HCT116 (cell line): ENCODE results near the gene RAPGEF1. TPM values are rescaled to one million over a fixed set of nuclear protein-coding genes. Genes with fewer than 3 reads are reported as not detected.

ENCODE experiments used
- ATAC-seq: fragments of 200-7000 bp; cut with Tn5 transposase; 2 replicates; pipeline ENCODE4 v1.9.1; 2020; ENCODE audit warnings: mild to moderate bottlenecking, moderate library complexity
- BruUV-seq: library from RNA; stranded (reverse); fragments of 400-500 nt; replicated peaks from 2 replicates; lab custom pipeline; 2021; lab: Mats Ljungman, UMichigan
- CTCF ChIA-PET: fragments of 300-600 bp; sonication (Branson Sonifier 250); formaldehyde crosslinking; loops from one replicate; lab custom pipeline; 2021; ENCODE audit warnings: antibody characterized with exemption; lab: Charles Lee
- POLR2A ChIA-PET: fragments of 300-600, 350-600 bp; sonication (Branson Sonifier 250); formaldehyde crosslinking; loops from one replicate; lab custom pipeline; 2021; ENCODE audit warnings: antibody characterized with exemption; lab: Charles Lee
- RAD21 ChIA-PET, 2 experiments: fragments of 300-600 bp; sonication (Branson Sonifier 250); formaldehyde crosslinking; loops; one replicate each; lab custom pipeline; 2023; ENCODE audit warnings: low total read pairs in 2 of 2; ENCODE audit not compliant: uncharacterized antibody in 2 of 2, unreplicated experiment in 2 of 2, low non-redundant PET in 1 of 2; lab: Charles Lee
- DNase-seq: peaks from one replicate; pipeline ENCODE4 v3.0.0-alpha.2; 2010; ENCODE audit warnings: low read depth, low spot score
- H2AFZ ChIP-seq: fragments of 200-600 bp; shearing (Covaris generic), sonication (generic); 2 replicates; pipeline ENCODE4 v1.6.1; 2017; ENCODE audit warnings: low read depth, mixed run types, mixed read lengths, antibody characterized with exemption, low read length; ENCODE audit not compliant: poor library complexity, severe bottlenecking
- H3K27ac ChIP-seq: 2 replicates; pipeline ENCODE4 v1.5.1; 2012; ENCODE audit warnings: low read depth, low read length
- H3K27me3 ChIP-seq: fragments of 200-600 bp; sonication (generic); 2 replicates; pipeline ENCODE4 v1.6.1; 2016; ENCODE audit warnings: mixed run types, low read length, mixed read lengths; ENCODE audit not compliant: insufficient read depth
- H3K36me3 ChIP-seq, 2 experiments: fragments of 200-500 bp in 1 of 2; fragments of 200-600 bp in 1 of 2; sonication (Bioruptor generic) in 1 of 2; sonication (generic) in 1 of 2; 2 replicates each; pipeline versions ENCODE4 v1.5.1 to v1.6.1; 2014 to 2016; ENCODE audit warnings: low read length in 2 of 2, inconsistent platforms in 1 of 2, mixed read lengths in 1 of 2, mixed run types in 1 of 2; ENCODE audit not compliant: insufficient read depth in 2 of 2, control insufficient read depth in 1 of 2
- H3K4me1 ChIP-seq, 2 experiments: fragments of 200-600 bp in 1 of 2; sonication (generic) in 1 of 2; 2 replicates each; pipeline versions ENCODE4 v1.5.1 to v1.6.1; 2012 to 2017; ENCODE audit warnings: low read length in 2 of 2, inconsistent platforms in 1 of 2, mild to moderate bottlenecking in 1 of 2, mixed read lengths in 1 of 2, mixed run types in 1 of 2, moderate library complexity in 1 of 2; ENCODE audit not compliant: insufficient read depth in 2 of 2, control insufficient read depth in 1 of 2
- H3K4me2 ChIP-seq: fragments of 200-600 bp; sonication (generic); 2 replicates; pipeline ENCODE4 v1.6.1; 2017; ENCODE audit warnings: mixed run types, low read length, mixed read lengths
- H3K4me3 ChIP-seq, 2 experiments: fragments of 200-600 bp in 1 of 2; sonication (generic) in 1 of 2; replicated peaks in 1 of 2; 2 replicates each; pipeline ENCODE4 v1.5.1; 2011 to 2016; ENCODE audit warnings: low read length in 2 of 2, control low read depth in 1 of 2, low read depth in 1 of 2, mild to moderate bottlenecking in 1 of 2, mixed read lengths in 1 of 2, mixed run types in 1 of 2
- H3K79me2 ChIP-seq: fragments of 200-600 bp; sonication (generic); 2 replicates; pipeline ENCODE4 v1.6.1; 2017; ENCODE audit warnings: mild to moderate bottlenecking, mixed run types, low read length, moderate library complexity, mixed read lengths; ENCODE audit not compliant: insufficient read depth
- H3K9ac ChIP-seq: fragments of 200-600 bp; sonication (generic); 2 replicates; pipeline ENCODE4 v1.6.1; 2016; ENCODE audit warnings: low read length, mixed read lengths
- H3K9me2 ChIP-seq: fragments of 200-600 bp; sonication (generic), shearing (Covaris generic); 2 replicates; pipeline ENCODE4 v1.6.1; 2017; ENCODE audit warnings: mixed run types, mild to moderate bottlenecking, moderate library complexity; ENCODE audit not compliant: insufficient read depth
- H3K9me3 ChIP-seq, 2 experiments: fragments of 200-500 bp in 1 of 2; fragments of 200-600 bp in 1 of 2; sonication (Bioruptor generic) in 1 of 2; sonication (generic) in 1 of 2; 2 replicates each; pipeline ENCODE4 v1.6.1; 2014 to 2017; ENCODE audit warnings: low read length in 2 of 2, mixed read lengths in 2 of 2, inconsistent platforms in 1 of 2, low read depth in 1 of 2, mild to moderate bottlenecking in 1 of 2, mixed run types in 1 of 2, moderate library complexity in 1 of 2; ENCODE audit not compliant: control insufficient read depth in 1 of 2, insufficient read depth in 1 of 2
- H4K20me1 ChIP-seq: fragments of 200-600 bp; sonication (generic), shearing (Covaris generic); 2 replicates; pipeline ENCODE4 v1.6.1; 2017; ENCODE audit warnings: mixed run types, mild to moderate bottlenecking, moderate library complexity; ENCODE audit not compliant: insufficient read depth
- CBX3 ChIP-seq: IDR thresholded peaks from 2 replicates; pipeline ENCODE4 v1.6.1; 2012; ENCODE audit warnings: low read depth
- ELF1 ChIP-seq: IDR thresholded peaks from 2 replicates; pipeline ENCODE4 v1.6.1; 2012; ENCODE audit warnings: low read depth, borderline replicate concordance
- FOSL1 ChIP-seq: IDR thresholded peaks from 2 replicates; pipeline ENCODE4 v1.6.1; 2012; ENCODE audit warnings: low read depth
- MAX ChIP-seq: IDR thresholded peaks from 2 replicates; pipeline ENCODE4 v1.6.1; 2012
- POLR2AphosphoS5 ChIP-seq: IDR thresholded peaks from 2 replicates; pipeline ENCODE4 v1.6.1; 2011; ENCODE audit warnings: mild to moderate bottlenecking, low read depth, low read length, moderate library complexity
- RAD21 ChIP-seq: IDR thresholded peaks from 2 replicates; pipeline ENCODE4 v1.6.1; 2012; ENCODE audit warnings: low read depth, mild to moderate bottlenecking
- SIN3A ChIP-seq: IDR thresholded peaks from 2 replicates; pipeline ENCODE4 v1.6.1; 2012; ENCODE audit warnings: low read depth
- TCF7L2 ChIP-seq: IDR thresholded peaks from 2 replicates; pipeline ENCODE4 v1.7.0; 2011; ENCODE audit warnings: borderline replicate concordance, inconsistent platforms; ENCODE audit not compliant: insufficient read depth, insufficient read length; ENCODE audit errors: extremely low read depth
- ZFX ChIP-seq: fragments of 450-650 bp; IDR thresholded peaks from 2 replicates; pipeline ENCODE4 v1.6.1; 2017
- intact Hi-C: fragments of 100-400 bp; cut with micrococcal nuclease; formaldehyde crosslinking; loops from 2 replicates; pipeline ENCODE4 v1.10.0; 2022
- total RNA-seq: library from RNA; stranded (reverse); gene quantifications from one replicate; pipeline ENCODE4 v1.2.1, GENCODE V29; 2021; ENCODE audit not compliant: unreplicated experiment
- TF ChIP-seq, protein P1 (sequence below), 3 experiments: fragments of 200-600 bp in 1 of 3; sonication (generic) in 1 of 3; IDR thresholded peaks in 2 of 3; conservative IDR thresholded peaks in 1 of 3; 2 replicates each; pipeline ENCODE4 v1.5.1; 2012 to 2017; ENCODE audit warnings: low read depth in 2 of 3, low read length in 2 of 3, antibody characterized with exemption in 1 of 3, borderline replicate concordance in 1 of 3, control low read depth in 1 of 3, mild to moderate bottlenecking in 1 of 3, mixed read lengths in 1 of 3, mixed run types in 1 of 3, moderate library complexity in 1 of 3; ENCODE audit not compliant: insufficient read depth in 1 of 3

The RAPGEF1 gene
- total RNA-seq, 1 experiment from 2014 or later, result 43.0 TPM

- no peaks in the 10 kb centered on the region for H3K4me1 ChIP-seq
- no peak for ATAC-seq
These were observed 177.6 kb downstream of the RAPGEF1 start for GRCh38 chr9:131562032-131562959.

GRCh38 chr9:131559421-131560000 lies 180.4 kb downstream of the RAPGEF1 start:
- H3K9ac ChIP-seq, result no peak overlapping the region
- intact Hi-C loops, result no loop called here
- no peaks in the 10 kb centered on the region for H4K20me1 ChIP-seq
- no peaks in the 10 kb centered on the region for H3K4me1 ChIP-seq
- no peaks in the 10 kb centered on the region for H3K36me3 ChIP-seq
- no peak overlapping the region for H3K4me3 ChIP-seq
- H2AFZ ChIP-seq, result no peak overlapping the region
- POLR2A ChIA-PET, result no interaction called here
- CTCF ChIA-PET, result no interaction called here
- BruUV-seq, result no TSS peak
- DNase-seq (no peak), ATAC-seq (no peak)
- H3K79me2 ChIP-seq, result no peaks in the 10 kb centered on the region
- peaks cover 0 to 4% of the 10 kb centered on the region in 2 experiments; a peak in 1 of 4 replicates for H3K9me3 ChIP-seq
- RAD21 ChIA-PET, result no interaction called here
- H3K9me2 ChIP-seq, result no peaks in the 10 kb centered on the region
- no peaks in the 10 kb centered on the region for H3K27me3 ChIP-seq
- no peak overlapping the region for H3K4me2 ChIP-seq
- no peak for TF ChIP-seq CBX3
- no peak for TF ChIP-seq POLR2AphosphoS5
- TF ChIP-seq ELF1, result no peak
- TF ChIP-seq RAD21, result peak; percentile 43; the same call in 1 of the 2 replicates
- TF ChIP-seq ZFX, result no peak
- no peak for TF ChIP-seq MAX
- TF ChIP-seq, protein P1, sequence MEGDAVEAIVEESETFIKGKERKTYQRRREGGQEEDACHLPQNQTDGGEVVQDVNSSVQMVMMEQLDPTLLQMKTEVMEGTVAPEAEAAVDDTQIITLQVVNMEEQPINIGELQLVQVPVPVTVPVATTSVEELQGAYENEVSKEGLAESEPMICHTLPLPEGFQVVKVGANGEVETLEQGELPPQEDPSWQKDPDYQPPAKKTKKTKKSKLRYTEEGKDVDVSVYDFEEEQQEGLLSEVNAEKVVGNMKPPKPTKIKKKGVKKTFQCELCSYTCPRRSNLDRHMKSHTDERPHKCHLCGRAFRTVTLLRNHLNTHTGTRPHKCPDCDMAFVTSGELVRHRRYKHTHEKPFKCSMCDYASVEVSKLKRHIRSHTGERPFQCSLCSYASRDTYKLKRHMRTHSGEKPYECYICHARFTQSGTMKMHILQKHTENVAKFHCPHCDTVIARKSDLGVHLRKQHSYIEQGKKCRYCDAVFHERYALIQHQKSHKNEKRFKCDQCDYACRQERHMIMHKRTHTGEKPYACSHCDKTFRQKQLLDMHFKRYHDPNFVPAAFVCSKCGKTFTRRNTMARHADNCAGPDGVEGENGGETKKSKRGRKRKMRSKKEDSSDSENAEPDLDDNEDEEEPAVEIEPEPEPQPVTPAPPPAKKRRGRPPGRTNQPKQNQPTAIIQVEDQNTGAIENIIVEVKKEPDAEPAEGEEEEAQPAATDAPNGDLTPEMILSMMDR (IDR thresholded peaks at IDR 0.05 in 2 of 3, conservative IDR thresholded peaks at IDR 0.05 in 1 of 3; ENCODE audit: borderline replicate concordance in 1 of 3, insufficient read depth in 1 of 3, low read depth in 2 of 3, low read length in 2 of 3), result peak in 2 of 3 experiments; percentile 10 to 33; a peak in 1 of 6 replicates
- no peak overlapping the region for H3K27ac ChIP-seq

More at GRCh38 chr9:131562032-131562959, 177.6 kb downstream of the RAPGEF1 start:
- Histone ChIP-seq H3K4me2 (no peak overlapping the region), H3K9ac (no peak overlapping the region), H3K27ac (no peak overlapping the region), H2AFZ (no peak overlapping the region), H3K27me3 (no peaks in the 10 kb centered on the region), H4K20me1 (no peaks in the 10 kb centered on the region), H3K4me3 (no peak overlapping the region), H3K9me2 (no peaks in the 10 kb centered on the region), H3K36me3 (no peaks in the 10 kb centered on the region), H3K9me3 (peaks cover 0 to 4% of the 10 kb centered on the region in 2 experiments; a peak in 1 of 4 replicates), H3K79me2 (no peaks in the 10 kb centered on the region)
- BruUV-seq, result no TSS peak
- CTCF ChIA-PET, result no interaction called here
- RAD21 ChIA-PET, result no interaction called here
- POLR2A ChIA-PET, result no interaction called here
- TF ChIP-seq SIN3A (no peak), ELF1 (no peak), FOSL1 (no peak), TCF7L2 (no peak), CBX3 (no peak)
- intact Hi-C loops, result no loop called here
- no peak for DNase-seq
